H9 (cell line): ENCODE measurements around the gene TBC1D5. TPM values are rescaled to one million over a fixed set of nuclear protein-coding genes. Genes with fewer than 3 reads are reported as not detected.
A peak's percentile ranks its signal among the peaks of the same experiment; 100 is the strongest.

Source experiments
- DNase-seq: peaks from one replicate; pipeline ENCODE4 v3.0.0-alpha.2; 2017
- H2AFZ ChIP-seq: one replicate; pipeline ENCODE4 v1.6.1; 2013; ENCODE audit warnings: mild to moderate bottlenecking, low read length, control low read depth, moderate library complexity
- H2AK5ac ChIP-seq: 2 replicates; pipeline ENCODE4 v1.6.1; 2013; ENCODE audit warnings: low read length, control low read depth, mixed read lengths; ENCODE audit not compliant: insufficient read length
- H2BK120ac ChIP-seq: one replicate; pipeline ENCODE4 v1.6.1; 2013; ENCODE audit warnings: low read depth, mild to moderate bottlenecking, low read length, control low read depth, inconsistent platforms; ENCODE audit not compliant: poor library complexity, severe bottlenecking
- H2BK12ac ChIP-seq: 2 replicates; pipeline ENCODE4 v1.6.1; 2013; ENCODE audit warnings: low read length, control low read depth, mixed read lengths, low read depth; ENCODE audit not compliant: insufficient read length
- H2BK15ac ChIP-seq: 2 replicates; pipeline ENCODE4 v1.6.1; 2013; ENCODE audit warnings: low read depth, low read length, control low read depth
- H2BK20ac ChIP-seq: one replicate; pipeline ENCODE4 v1.6.1; 2013; ENCODE audit warnings: low read depth, mild to moderate bottlenecking, low read length, control low read depth, inconsistent platforms; ENCODE audit not compliant: poor library complexity, severe bottlenecking
- H2BK5ac ChIP-seq: 2 replicates; pipeline ENCODE4 v1.6.1; 2013; ENCODE audit warnings: low read length, control low read depth, mixed read lengths; ENCODE audit not compliant: insufficient read length
- H3K14ac ChIP-seq: 2 replicates; pipeline ENCODE4 v1.6.1; 2013; ENCODE audit warnings: low read length, control low read depth; ENCODE audit not compliant: insufficient read depth
- H3K18ac ChIP-seq: 2 replicates; pipeline ENCODE4 v1.6.1; 2013; ENCODE audit warnings: low read depth, mild to moderate bottlenecking, mixed read lengths, low read length, control low read depth; ENCODE audit not compliant: insufficient read length
- H3K23ac ChIP-seq: 2 replicates; pipeline ENCODE4 v1.6.1; 2013; ENCODE audit warnings: low read length, control low read depth, mixed read lengths, low read depth; ENCODE audit not compliant: insufficient read length
- H3K23me2 ChIP-seq: 2 replicates; pipeline ENCODE4 v1.6.1; 2013; ENCODE audit warnings: low read depth, mild to moderate bottlenecking, mixed read lengths, low read length, control low read depth; ENCODE audit not compliant: insufficient read length, poor library complexity, severe bottlenecking
- H3K27ac ChIP-seq: 2 replicates; pipeline ENCODE4 v1.5.1; 2013; ENCODE audit warnings: low read length, control low read depth, mixed read lengths, low read depth; ENCODE audit not compliant: insufficient read length
- H3K27me3 ChIP-seq: 2 replicates; pipeline ENCODE4 v1.6.1; 2013; ENCODE audit warnings: low read length, control low read depth, inconsistent platforms; ENCODE audit not compliant: insufficient read depth
- H3K4ac ChIP-seq: 2 replicates; pipeline ENCODE4 v1.6.1; 2013; ENCODE audit warnings: low read depth, mild to moderate bottlenecking, control low read depth, inconsistent platforms, low read length, moderate library complexity
- H3K4me1 ChIP-seq: 2 replicates; pipeline ENCODE4 v1.6.1; 2013; ENCODE audit warnings: low read length, control low read depth, inconsistent platforms; ENCODE audit not compliant: insufficient read depth
- H3K4me2 ChIP-seq: 2 replicates; pipeline ENCODE4 v1.6.1; 2013; ENCODE audit warnings: low read length, control low read depth, mixed read lengths; ENCODE audit not compliant: insufficient read length, insufficient read depth
- H3K56ac ChIP-seq: 2 replicates; pipeline ENCODE4 v1.6.1; 2013; ENCODE audit warnings: low read depth, mild to moderate bottlenecking, mixed read lengths, low read length, control low read depth; ENCODE audit not compliant: insufficient read length
- H3K79me1 ChIP-seq: 2 replicates; pipeline ENCODE4 v1.6.1; 2013; ENCODE audit warnings: low read depth, mild to moderate bottlenecking, moderate library complexity, low read length, control low read depth, inconsistent platforms; ENCODE audit not compliant: insufficient read depth, poor library complexity, severe bottlenecking
- H3K79me2 ChIP-seq: 2 replicates; pipeline ENCODE4 v1.6.1; 2013; ENCODE audit warnings: low read length, control low read depth, inconsistent platforms; ENCODE audit not compliant: insufficient read depth
- H3K9ac ChIP-seq: 2 replicates; pipeline ENCODE4 v1.6.1; 2013; ENCODE audit warnings: low read length, control low read depth, mixed read lengths; ENCODE audit not compliant: insufficient read length; ENCODE audit errors: extremely low read depth
- H3K9me3 ChIP-seq: one replicate; pipeline ENCODE4 v1.6.1; 2013; ENCODE audit warnings: low read depth, low read length, inconsistent platforms; ENCODE audit not compliant: control insufficient read depth
- H3T11ph ChIP-seq: one replicate; pipeline ENCODE4 v1.6.1; 2013; ENCODE audit warnings: mild to moderate bottlenecking, low read length, control low read depth, inconsistent platforms
- H4K20me1 ChIP-seq: one replicate; pipeline ENCODE4 v1.6.1; 2013; ENCODE audit not compliant: control insufficient read depth, insufficient read length, insufficient read depth
- H4K5ac ChIP-seq: 2 replicates; pipeline ENCODE4 v1.6.1; 2013; ENCODE audit warnings: low read depth, mild to moderate bottlenecking, mixed read lengths, low read length, control low read depth; ENCODE audit not compliant: insufficient read length
- H4K8ac ChIP-seq: replicated peaks from 2 replicates; pipeline ENCODE4 v1.6.1; 2013; ENCODE audit warnings: low read length, control low read depth, mixed read lengths, low read depth; ENCODE audit not compliant: insufficient read length
- H4K91ac ChIP-seq: 2 replicates; pipeline ENCODE4 v1.6.1; 2013; ENCODE audit warnings: low read depth, mild to moderate bottlenecking, moderate library complexity, mixed read lengths, low read length, control low read depth; ENCODE audit not compliant: insufficient read length
- H3K27ac Mint-ChIP-seq, 3 experiments: 2 replicates in 2 of 3; 3 replicates in 1 of 3; pipeline ENCODE4 v1.8.0; 2020 to 2021; ENCODE audit warnings: mixed read lengths in 3 of 3, mild to moderate bottlenecking in 1 of 3, moderate library complexity in 1 of 3
- H3K27me3 Mint-ChIP-seq: 2 replicates; pipeline ENCODE4 v1.8.0; 2021; ENCODE audit warnings: low read depth, mild to moderate bottlenecking, moderate library complexity, mixed read lengths
- H3K36me3 Mint-ChIP-seq, 3 experiments: 2 replicates in 2 of 3; 3 replicates in 1 of 3; pipeline ENCODE4 v1.8.0; 2020 to 2021; ENCODE audit warnings: low read depth in 3 of 3, mixed read lengths in 3 of 3; ENCODE audit not compliant: insufficient read depth in 1 of 3
- H3K4me1 Mint-ChIP-seq, 2 experiments: 2 replicates each; pipeline ENCODE4 v1.8.0; 2020; ENCODE audit warnings: mixed read lengths in 2 of 2
- H3K4me3 Mint-ChIP-seq, 2 experiments: 2 replicates in 1 of 2; 3 replicates in 1 of 2; pipeline ENCODE4 v1.8.0; 2020 to 2021; ENCODE audit warnings: mild to moderate bottlenecking in 2 of 2, mixed read lengths in 2 of 2, moderate library complexity in 1 of 2
- H3K9me3 Mint-ChIP-seq, 2 experiments: 2 replicates in 1 of 2; 3 replicates in 1 of 2; pipeline ENCODE4 v1.8.0; 2020; ENCODE audit warnings: mild to moderate bottlenecking in 2 of 2, mixed read lengths in 2 of 2, moderate library complexity in 1 of 2
- CTCF ChIP-seq: fragments of 200-600 bp; sonication (generic); conservative IDR thresholded peaks from 3 replicates; pipeline ENCODE4 v1.8.0; 2021; ENCODE audit warnings: antibody characterized with exemption, mild to moderate bottlenecking
- WGBS: extraction: QIAGEN DNeasy Blood & Tissue Kit; methylation state at CpG from one replicate; pipeline ENCODE4 v1.1.7; 2013; ENCODE audit warnings: missing lambda C conversion rate, low lambda C conversion rate, mixed read lengths; ENCODE audit not compliant: insufficient read length; ENCODE audit errors: extremely low coverage; 5-methylcytosine and 5-hydroxymethylcytosine counted together
- total RNA-seq: library from RNA; stranded (reverse); gene quantifications from 2 replicates; pipeline ENCODE4 v1.2.1, GENCODE V29; 2021

The TBC1D5 gene
- total RNA-seq, 1 experiment from 2014 or later, result 25.0 TPM

- Histone ChIP-seq H3K23me2 (no peaks in the 10 kb centered on the region), H3K79me1 (no peaks in the 10 kb centered on the region), H3K4me1 (0 out of 2 replicates have a peak, but pooled peaks cover 3% of the 10 kb centered on the region), H3K9ac (no peak overlapping the region), H3T11ph (no peak overlapping the region), H2AK5ac (no peak overlapping the region), H3K9me3 (no peaks in the 10 kb centered on the region), H3K4ac (no peak overlapping the region), H2BK120ac (no peak overlapping the region), H3K4me2 (no peak overlapping the region), H3K27me3 (no peaks in the 10 kb centered on the region), H4K91ac (no peak overlapping the region), H2BK12ac (no peak overlapping the region), H2BK20ac (no peak overlapping the region), H4K5ac (no peak overlapping the region), H3K79me2 (no peaks in the 10 kb centered on the region), H2AFZ (no peak overlapping the region), H3K18ac (no peak overlapping the region), H3K27ac (no peak overlapping the region), H4K8ac (no peak overlapping the region), H3K56ac (no peak overlapping the region), H2BK5ac (no peak overlapping the region), H3K14ac (no peak overlapping the region), H3K23ac (no peak overlapping the region), H2BK15ac (no peak overlapping the region), H4K20me1 (no peaks in the 10 kb centered on the region)
- peaks cover 10 to 14% of the 10 kb centered on the region in 2 experiments for H3K4me1 Mint-ChIP-seq
- no peaks in the 10 kb centered on the region for H3K9me3 Mint-ChIP-seq
- TF ChIP-seq CTCF, result no peak
- no peaks in the 10 kb centered on the region for H3K27me3 Mint-ChIP-seq
- no peak overlapping the region for H3K4me3 Mint-ChIP-seq
- no peaks in the 10 kb centered on the region for H3K36me3 Mint-ChIP-seq
- H3K27ac Mint-ChIP-seq, result peak overlapping the region; percentile 17 to 84 (median 49); a peak in 3 of 7 replicates
- WGBS, result no CpG with 5 or more reads among the region's 5 CpGs
- DNase-seq, result no peak
These were observed 385.3 kb downstream of the TBC1D5 start for GRCh38 chr3:17357035-17357710.
